Esophagus squamous epithelium (tissue), 4 donors: ENCODE measurements around the gene ITGAL.

Experiments
- POLR2A ChIP-seq, 4 donors: fragments of 450-650 bp; IDR thresholded peaks; one replicate each; pipeline ENCODE4 v1.6.1; 2017; ENCODE audit warnings: antibody characterized with exemption in 4 of 4, mild to moderate bottlenecking in 4 of 4, moderate library complexity in 3 of 4
- TF ChIP-seq, protein P1 (sequence below), 6 experiments: fragments of 450-650 bp in 4 of 6; fragments of 200-600 bp in 2 of 6; sonication (generic) in 2 of 6; IDR thresholded peaks; one replicate each; pipeline ENCODE4 v1.5.1; 2016 to 2019; ENCODE audit warnings: antibody characterized with exemption in 6 of 6, mild to moderate bottlenecking in 4 of 6, moderate library complexity in 4 of 6

GRCh38 chr16:30543067-30543466 is 70.5 kb downstream of the ITGAL start:
- TF ChIP-seq POLR2A (IDR thresholded peaks at IDR 0.05) = no peak
- TF ChIP-seq, protein P1, sequence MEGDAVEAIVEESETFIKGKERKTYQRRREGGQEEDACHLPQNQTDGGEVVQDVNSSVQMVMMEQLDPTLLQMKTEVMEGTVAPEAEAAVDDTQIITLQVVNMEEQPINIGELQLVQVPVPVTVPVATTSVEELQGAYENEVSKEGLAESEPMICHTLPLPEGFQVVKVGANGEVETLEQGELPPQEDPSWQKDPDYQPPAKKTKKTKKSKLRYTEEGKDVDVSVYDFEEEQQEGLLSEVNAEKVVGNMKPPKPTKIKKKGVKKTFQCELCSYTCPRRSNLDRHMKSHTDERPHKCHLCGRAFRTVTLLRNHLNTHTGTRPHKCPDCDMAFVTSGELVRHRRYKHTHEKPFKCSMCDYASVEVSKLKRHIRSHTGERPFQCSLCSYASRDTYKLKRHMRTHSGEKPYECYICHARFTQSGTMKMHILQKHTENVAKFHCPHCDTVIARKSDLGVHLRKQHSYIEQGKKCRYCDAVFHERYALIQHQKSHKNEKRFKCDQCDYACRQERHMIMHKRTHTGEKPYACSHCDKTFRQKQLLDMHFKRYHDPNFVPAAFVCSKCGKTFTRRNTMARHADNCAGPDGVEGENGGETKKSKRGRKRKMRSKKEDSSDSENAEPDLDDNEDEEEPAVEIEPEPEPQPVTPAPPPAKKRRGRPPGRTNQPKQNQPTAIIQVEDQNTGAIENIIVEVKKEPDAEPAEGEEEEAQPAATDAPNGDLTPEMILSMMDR (IDR thresholded peaks at IDR 0.05) = no peak
